HepG2 (cell line): ENCODE results near the gene DAD1.

Experiments used
- DNMT1 ChIP-seq: sonication (generic); formaldehyde crosslinking; IDR thresholded peaks from 2 replicates; pipeline ENCODE4 v1.5.1; 2020; ENCODE audit warnings: mild to moderate bottlenecking, missing genetic modification reagents
- EP300 ChIP-seq, 3 experiments: sonication (generic) in 1 of 3; formaldehyde crosslinking in 1 of 3; IDR thresholded peaks; 2 replicates each; pipeline versions ENCODE4 v1.5.1 to v1.6.1; 2011 to 2020; ENCODE audit warnings: low read depth in 2 of 3, low read length in 2 of 3, borderline replicate concordance in 1 of 3, improper control_type of control experiment in 1 of 3, mild to moderate bottlenecking in 1 of 3, missing genetic modification reagents in 1 of 3, moderate library complexity in 1 of 3
- HMG20A ChIP-seq: IDR thresholded peaks from 2 replicates; pipeline ENCODE4 v1.6.1; 2016; ENCODE audit warnings: borderline replicate concordance
- JUND ChIP-seq: sonication (generic); formaldehyde crosslinking; IDR thresholded peaks from 2 replicates; pipeline ENCODE4 v1.8.0; 2022; ENCODE audit warnings: mild to moderate bottlenecking, missing genetic modification reagents
- KMT2B ChIP-seq: IDR thresholded peaks from 2 replicates; pipeline ENCODE4 v1.6.1; 2016; ENCODE audit warnings: missing genetic modification reagents, missing compliant biosample characterization
- PHB2 ChIP-seq: fragments of 450-650 bp; IDR thresholded peaks from 2 replicates; pipeline ENCODE4 v1.6.1; 2018; ENCODE audit not compliant: partially characterized antibody
- PHF5A ChIP-seq: IDR thresholded peaks from one replicate; pipeline ENCODE4 v1.6.1; 2018; ENCODE audit warnings: low read depth, missing genetic modification reagents; ENCODE audit not compliant: unreplicated experiment
- POLR2A ChIP-seq, 2 experiments: IDR thresholded peaks; 2 replicates each; pipeline ENCODE4 v1.6.1; 2011; ENCODE audit warnings: low read depth in 2 of 2, low read length in 2 of 2, mild to moderate bottlenecking in 1 of 2, moderate library complexity in 1 of 2; ENCODE audit not compliant: insufficient read depth in 1 of 2
- STAT6 ChIP-seq: sonication (generic); formaldehyde crosslinking; IDR thresholded peaks from 2 replicates; pipeline ENCODE4 v1.4.0; 2020; ENCODE audit warnings: missing genetic modification reagents, mild to moderate bottlenecking, borderline replicate concordance
- YY1 ChIP-seq: IDR thresholded peaks from 2 replicates; pipeline ENCODE4 v1.6.1; 2011; ENCODE audit warnings: low read length, low read depth, moderate library complexity, mild to moderate bottlenecking; ENCODE audit not compliant: insufficient read depth, insufficient replicate concordance
- ZFP82 ChIP-seq: sonication (generic); formaldehyde crosslinking; IDR thresholded peaks from 2 replicates; pipeline ENCODE4 v1.5.1; 2020; ENCODE audit warnings: mild to moderate bottlenecking, missing genetic modification reagents, borderline replicate concordance
- ZNF614 ChIP-seq: IDR thresholded peaks from 2 replicates; pipeline ENCODE4 v1.6.1; 2018; ENCODE audit warnings: missing biosample characterization, missing genetic modification reagents, inconsistent platforms, borderline replicate concordance
- ZNF782 ChIP-seq: sonication (generic); formaldehyde crosslinking; IDR thresholded peaks from 2 replicates; pipeline ENCODE4 v1.4.0; 2020; ENCODE audit warnings: missing genetic modification reagents, mild to moderate bottlenecking, borderline replicate concordance
- TF ChIP-seq, protein P1 (sequence below): sonication (generic); formaldehyde crosslinking; IDR thresholded peaks from 2 replicates; pipeline ENCODE4 v1.5.0; 2020; ENCODE audit warnings: mild to moderate bottlenecking, missing genetic modification reagents, moderate library complexity

DNA sequence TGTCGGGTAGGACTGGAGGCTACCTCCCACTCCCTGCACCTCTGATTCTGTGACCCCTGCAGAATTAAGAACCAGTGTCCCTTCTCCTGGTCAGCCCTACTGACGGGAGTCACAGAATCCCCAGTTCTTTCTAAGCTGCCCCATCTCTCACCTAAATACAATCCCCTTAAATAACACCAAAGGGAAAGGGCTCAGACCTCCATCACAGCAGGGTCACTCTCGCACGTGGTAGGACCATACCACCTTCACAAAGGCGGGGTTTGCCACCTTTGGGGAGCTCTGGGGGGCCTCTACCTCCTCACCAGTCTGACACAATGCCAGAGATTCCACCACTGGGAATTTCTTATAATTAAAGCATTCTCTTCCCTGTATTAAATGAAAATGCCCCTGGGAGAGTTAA lies 35.6 kb downstream of the DAD1 start:
- TF ChIP-seq HMG20A (CRISPR knock-in tag) (no peak), JUND (no peak), STAT6 (CRISPR knock-in tag) (no peak), YY1 (no peak), PHB2 (no peak), ZNF782 (CRISPR knock-in tag) (no peak), DNMT1 (no peak), ZFP82 (CRISPR knock-in tag) (no peak), POLR2A (IDR thresholded peaks at IDR 0.05; ENCODE audit: insufficient read depth in 1 of 2, low read depth in 2 of 2, low read length in 2 of 2) (no peak), PHF5A (CRISPR knock-in tag) (no peak), KMT2B (no peak), ZNF614 (no peak), EP300 (IDR thresholded peaks at IDR 0.05; ENCODE audit: low read depth in 2 of 2, low read length in 2 of 2) (no peak), EP300 (CRISPR knock-in tag; IDR thresholded peaks at IDR 0.05; ENCODE audit: borderline replicate concordance) (no peak)
- TF ChIP-seq, protein P1, sequence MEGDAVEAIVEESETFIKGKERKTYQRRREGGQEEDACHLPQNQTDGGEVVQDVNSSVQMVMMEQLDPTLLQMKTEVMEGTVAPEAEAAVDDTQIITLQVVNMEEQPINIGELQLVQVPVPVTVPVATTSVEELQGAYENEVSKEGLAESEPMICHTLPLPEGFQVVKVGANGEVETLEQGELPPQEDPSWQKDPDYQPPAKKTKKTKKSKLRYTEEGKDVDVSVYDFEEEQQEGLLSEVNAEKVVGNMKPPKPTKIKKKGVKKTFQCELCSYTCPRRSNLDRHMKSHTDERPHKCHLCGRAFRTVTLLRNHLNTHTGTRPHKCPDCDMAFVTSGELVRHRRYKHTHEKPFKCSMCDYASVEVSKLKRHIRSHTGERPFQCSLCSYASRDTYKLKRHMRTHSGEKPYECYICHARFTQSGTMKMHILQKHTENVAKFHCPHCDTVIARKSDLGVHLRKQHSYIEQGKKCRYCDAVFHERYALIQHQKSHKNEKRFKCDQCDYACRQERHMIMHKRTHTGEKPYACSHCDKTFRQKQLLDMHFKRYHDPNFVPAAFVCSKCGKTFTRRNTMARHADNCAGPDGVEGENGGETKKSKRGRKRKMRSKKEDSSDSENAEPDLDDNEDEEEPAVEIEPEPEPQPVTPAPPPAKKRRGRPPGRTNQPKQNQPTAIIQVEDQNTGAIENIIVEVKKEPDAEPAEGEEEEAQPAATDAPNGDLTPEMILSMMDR (CRISPR knock-in tag) = no peak
